ENCODE results near the gene MIEF1.

GRCh38 chr22:39469326-39469680 is 32.8 kb upstream of the MIEF1 start:
- no peak for TF ChIP-seq POLR2A (IDR thresholded peaks at IDR 0.05)
- TF ChIP-seq CTCF (IDR thresholded peaks at IDR 0.05) = no peak
